Mesothelial cell of epicardium (in vitro differentiated cells): ENCODE results near the gene LOXL4. TPM values are rescaled to one million over a fixed set of nuclear protein-coding genes. Genes with fewer than 3 reads are reported as not detected.
"Not testable (repeated sequence)": the region's sequence is repeated elsewhere in the genome, so short reads cannot be mapped to it uniquely, and the experiment has no call there.

Experiments used
- DNase-seq, 2 experiments: peaks; one replicate each; pipeline ENCODE4 v3.0.0; 2021; ENCODE audit warnings: low spot score in 2 of 2; ENCODE audit not compliant: unreplicated experiment in 2 of 2
- H3K27ac Mint-ChIP-seq: 2 replicates; pipeline ENCODE4 v1.8.0; 2021; ENCODE audit warnings: mixed read lengths
- H3K27me3 Mint-ChIP-seq: 2 replicates; pipeline ENCODE4 v1.8.0; 2021; ENCODE audit warnings: low read depth, mixed read lengths
- H3K36me3 Mint-ChIP-seq: 2 replicates; pipeline ENCODE4 v1.8.0; 2021; ENCODE audit warnings: mixed read lengths
- H3K4me1 Mint-ChIP-seq: 2 replicates; pipeline ENCODE4 v1.8.0; 2021; ENCODE audit warnings: mixed read lengths
- H3K4me3 Mint-ChIP-seq: 2 replicates; pipeline ENCODE4 v1.8.0; 2021; ENCODE audit warnings: mild to moderate bottlenecking, moderate library complexity, mixed read lengths
- H3K9me3 Mint-ChIP-seq: 2 replicates; pipeline ENCODE4 v1.8.0; 2021; ENCODE audit warnings: mixed read lengths
- total RNA-seq: library from RNA; stranded (reverse); gene quantifications from 3 replicates; pipeline ENCODE4 v1.2.1, GENCODE V29; 2021
- TF ChIP-seq, protein P1 (sequence below): fragments of 200-600 bp; sonication (generic); IDR thresholded peaks from one replicate; pipeline ENCODE4 v1.5.0; 2021; ENCODE audit warnings: antibody characterized with exemption; ENCODE audit not compliant: unreplicated experiment

Gene LOXL4
- total RNA-seq, 1 donor from 2014 or later: 7.9 TPM

DNA sequence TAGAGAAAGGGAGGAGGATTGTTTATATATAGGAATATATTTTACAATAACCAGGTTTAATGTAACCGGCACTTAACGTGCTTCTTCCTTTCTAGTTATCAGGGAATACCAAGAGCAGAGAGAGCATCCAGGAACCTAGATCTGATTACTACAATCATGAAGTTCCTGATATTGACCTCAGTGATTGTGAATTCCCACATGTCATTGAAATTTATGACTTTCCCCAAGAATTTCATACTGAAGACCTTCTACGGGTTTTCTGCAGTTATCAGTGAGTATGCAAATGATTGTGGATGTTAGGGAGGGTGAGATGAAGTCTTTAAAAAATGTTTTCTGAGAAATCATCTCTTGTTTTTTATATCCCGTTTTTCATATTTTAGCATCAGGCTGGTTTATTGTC, 36.6 kb downstream of the LOXL4 start:
- Mint-ChIP-seq H3K27me3 (no peaks in the 10 kb centered on the region), H3K27ac (no peak overlapping the region), H3K9me3 (peaks cover 18% of the 10 kb centered on the region), H3K4me1 (no peaks in the 10 kb centered on the region), H3K4me3 (no peak overlapping the region), H3K36me3 (peaks cover 32% of the 10 kb centered on the region)
- TF ChIP-seq, protein P1, sequence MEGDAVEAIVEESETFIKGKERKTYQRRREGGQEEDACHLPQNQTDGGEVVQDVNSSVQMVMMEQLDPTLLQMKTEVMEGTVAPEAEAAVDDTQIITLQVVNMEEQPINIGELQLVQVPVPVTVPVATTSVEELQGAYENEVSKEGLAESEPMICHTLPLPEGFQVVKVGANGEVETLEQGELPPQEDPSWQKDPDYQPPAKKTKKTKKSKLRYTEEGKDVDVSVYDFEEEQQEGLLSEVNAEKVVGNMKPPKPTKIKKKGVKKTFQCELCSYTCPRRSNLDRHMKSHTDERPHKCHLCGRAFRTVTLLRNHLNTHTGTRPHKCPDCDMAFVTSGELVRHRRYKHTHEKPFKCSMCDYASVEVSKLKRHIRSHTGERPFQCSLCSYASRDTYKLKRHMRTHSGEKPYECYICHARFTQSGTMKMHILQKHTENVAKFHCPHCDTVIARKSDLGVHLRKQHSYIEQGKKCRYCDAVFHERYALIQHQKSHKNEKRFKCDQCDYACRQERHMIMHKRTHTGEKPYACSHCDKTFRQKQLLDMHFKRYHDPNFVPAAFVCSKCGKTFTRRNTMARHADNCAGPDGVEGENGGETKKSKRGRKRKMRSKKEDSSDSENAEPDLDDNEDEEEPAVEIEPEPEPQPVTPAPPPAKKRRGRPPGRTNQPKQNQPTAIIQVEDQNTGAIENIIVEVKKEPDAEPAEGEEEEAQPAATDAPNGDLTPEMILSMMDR: no peak
- no peak for DNase-seq

DNA sequence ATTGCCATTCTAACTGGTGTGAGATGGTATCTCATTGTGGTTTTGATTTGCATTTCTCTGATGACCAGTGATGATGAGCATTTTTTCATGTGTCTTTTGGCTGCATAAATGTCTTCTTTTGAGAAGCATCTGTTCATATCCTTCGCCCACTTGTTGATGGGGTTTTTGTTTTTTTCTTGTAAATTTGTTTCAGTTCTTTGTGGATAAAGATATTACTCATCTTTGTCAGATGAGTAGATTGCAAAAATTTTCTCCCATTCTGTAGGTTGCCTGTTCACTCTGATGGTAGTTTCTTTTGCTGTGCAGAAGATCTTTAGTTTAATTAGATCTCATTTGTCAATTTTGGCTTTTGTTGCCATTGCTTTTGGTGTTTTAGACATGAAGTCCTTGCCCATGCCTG, 39.7 kb downstream of the LOXL4 start:
- Mint-ChIP-seq H3K9me3 (peaks cover 18% of the 10 kb centered on the region), H3K36me3 (peaks cover 26% of the 10 kb centered on the region)
- not testable (repeated sequence) for H3K27ac Mint-ChIP-seq, H3K4me3 Mint-ChIP-seq, H3K27me3 Mint-ChIP-seq, DNase-seq, H3K4me1 Mint-ChIP-seq

DNA sequence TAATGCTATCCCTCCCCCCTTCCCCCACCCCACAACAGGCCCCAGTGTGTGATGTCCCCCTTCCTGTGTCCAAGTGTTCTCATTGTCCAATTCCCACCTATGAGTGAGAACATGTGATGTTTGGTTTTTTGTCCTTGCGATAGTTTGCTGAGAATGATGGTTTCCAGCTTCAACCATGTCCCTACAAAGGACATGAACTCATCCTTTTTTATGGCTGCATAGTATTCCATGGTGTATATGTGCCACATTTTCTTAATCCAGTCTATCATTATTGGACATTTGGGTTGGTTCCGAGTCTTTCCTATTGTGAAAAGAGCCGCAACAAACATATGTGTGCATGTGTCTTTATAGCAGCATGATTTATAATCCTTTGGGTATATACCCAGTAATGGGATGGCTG, 40.3 kb downstream of the LOXL4 start:
- not testable (repeated sequence) for H3K4me1 Mint-ChIP-seq, H3K4me3 Mint-ChIP-seq, H3K27me3 Mint-ChIP-seq, DNase-seq, H3K27ac Mint-ChIP-seq
- peaks cover 26% of the 10 kb centered on the region for H3K36me3 Mint-ChIP-seq
- H3K9me3 Mint-ChIP-seq: peaks cover 18% of the 10 kb centered on the region

DNA sequence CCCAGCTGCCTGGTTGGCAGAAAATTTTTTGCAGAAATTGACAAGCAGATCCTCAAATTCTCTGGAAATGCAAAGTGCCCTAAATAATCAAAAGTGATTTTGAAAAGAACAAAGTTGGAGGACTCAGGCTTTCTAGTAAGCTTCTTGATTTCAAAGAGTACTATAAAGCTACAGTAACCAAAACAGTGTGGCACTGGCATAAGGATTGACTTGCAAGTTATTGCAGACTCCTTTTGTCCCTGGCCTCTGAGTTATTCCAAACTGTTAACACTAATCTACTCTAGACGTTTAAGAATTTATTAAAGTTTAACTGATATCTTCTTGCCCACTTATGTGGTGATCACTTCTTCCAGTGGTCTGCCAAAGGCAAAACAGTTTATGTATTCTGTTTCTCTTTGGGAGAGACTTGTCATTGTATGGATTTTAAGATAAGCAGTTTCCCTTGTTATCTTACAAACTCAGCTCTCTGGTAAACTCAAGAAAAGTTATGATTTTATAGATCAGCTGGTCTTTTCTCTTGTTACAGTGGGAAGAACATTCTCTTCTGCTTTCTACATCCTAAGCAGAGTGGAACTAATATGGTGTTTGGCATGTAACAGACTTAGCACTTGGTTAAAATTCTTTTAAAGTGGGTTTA, 41.4 kb downstream of the LOXL4 start:
- no peaks in the 10 kb centered on the region for H3K27me3 Mint-ChIP-seq

DNA sequence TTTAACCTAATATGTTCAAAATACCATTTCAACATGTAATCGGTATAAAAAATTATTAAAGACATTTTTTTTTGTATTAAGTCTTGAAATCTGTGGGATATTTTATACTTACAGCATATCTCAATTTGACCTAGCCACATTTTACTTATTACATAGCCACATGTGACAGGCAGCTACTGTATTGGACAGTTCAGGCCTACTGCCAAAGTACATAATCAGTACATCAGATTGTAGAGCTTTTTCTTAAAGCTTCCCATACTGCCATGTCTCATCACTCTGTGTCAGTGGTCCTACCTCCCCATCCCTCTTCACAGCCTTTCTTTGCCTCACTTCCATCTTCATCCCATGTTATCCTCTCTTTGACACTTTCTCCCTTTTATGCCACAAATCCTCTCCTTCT, 43.0 kb downstream of the LOXL4 start:
- no peak overlapping the region for H3K27ac Mint-ChIP-seq
- H3K36me3 Mint-ChIP-seq: peaks cover 17% of the 10 kb centered on the region
- H3K9me3 Mint-ChIP-seq: peaks cover 11% of the 10 kb centered on the region
- no peak for DNase-seq
- H3K4me3 Mint-ChIP-seq: no peak overlapping the region
- TF ChIP-seq, protein P1: no peak
- no peaks in the 10 kb centered on the region for H3K4me1 Mint-ChIP-seq
- no peaks in the 10 kb centered on the region for H3K27me3 Mint-ChIP-seq

More for the DNA sequence above, 41.4 kb downstream of the LOXL4 start:
- TF ChIP-seq, protein P1: no peak
- H3K27ac Mint-ChIP-seq: no peak overlapping the region
- peaks cover 22% of the 10 kb centered on the region for H3K36me3 Mint-ChIP-seq
- no peak for DNase-seq
- H3K4me3 Mint-ChIP-seq: no peak overlapping the region
- no peaks in the 10 kb centered on the region for H3K4me1 Mint-ChIP-seq
- peaks cover 18% of the 10 kb centered on the region for H3K9me3 Mint-ChIP-seq

DNA sequence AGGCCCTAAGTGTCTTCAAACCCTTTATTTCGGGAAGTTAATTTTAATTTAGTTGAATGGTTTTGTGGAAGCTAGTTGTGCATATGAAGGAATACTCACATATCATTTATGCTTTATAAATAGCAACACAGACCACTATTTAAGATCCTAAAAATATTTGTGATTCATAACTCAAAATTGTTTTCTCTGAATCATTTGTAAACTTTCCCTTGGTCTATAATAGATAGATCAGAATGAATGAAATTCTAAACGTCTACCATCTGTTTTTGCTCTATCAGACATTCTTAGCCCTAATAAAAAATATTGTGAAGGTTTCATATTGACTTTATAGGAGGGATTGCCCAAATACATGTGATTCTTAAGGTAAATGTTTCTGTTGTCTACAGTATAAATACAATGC, 43.5 kb downstream of the LOXL4 start:
- TF ChIP-seq, protein P1: no peak
- Mint-ChIP-seq H3K27me3 (no peaks in the 10 kb centered on the region), H3K4me3 (no peak overlapping the region), H3K4me1 (no peaks in the 10 kb centered on the region), H3K36me3 (peaks cover 19% of the 10 kb centered on the region), H3K27ac (no peak overlapping the region), H3K9me3 (peaks cover 16% of the 10 kb centered on the region)
- no peak for DNase-seq

DNA sequence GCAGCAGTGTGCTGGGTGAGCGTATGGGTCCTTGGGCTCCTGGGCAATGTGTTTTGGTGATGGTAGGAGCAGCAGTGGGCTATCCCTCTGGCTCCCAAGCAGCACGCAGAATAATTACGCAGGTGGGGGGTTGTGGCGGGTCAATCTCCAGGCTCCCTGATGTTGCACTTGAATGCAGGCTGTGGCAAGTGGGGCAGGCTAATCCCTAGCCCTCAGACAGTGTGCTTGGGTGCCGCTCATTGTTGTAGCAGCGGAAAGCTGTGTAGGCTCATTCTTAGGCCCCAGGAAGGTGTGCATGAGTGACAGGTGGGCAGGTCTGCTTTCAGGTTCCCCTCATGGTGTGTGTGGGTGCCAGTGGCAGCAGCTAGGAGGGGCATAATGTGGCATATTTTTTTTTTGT, 44.1 kb downstream of the LOXL4 start:
- Mint-ChIP-seq H3K4me1 (no peaks in the 10 kb centered on the region), H3K27me3 (no peaks in the 10 kb centered on the region), H3K27ac (no peak overlapping the region), H3K36me3 (peaks cover 20% of the 10 kb centered on the region), H3K4me3 (no peak overlapping the region), H3K9me3 (peaks cover 17% of the 10 kb centered on the region)
- DNase-seq: no peak
- TF ChIP-seq, protein P1: no peak
